ENCODE data around the gene UBIAD1.

The UBIAD1 gene

DNA sequence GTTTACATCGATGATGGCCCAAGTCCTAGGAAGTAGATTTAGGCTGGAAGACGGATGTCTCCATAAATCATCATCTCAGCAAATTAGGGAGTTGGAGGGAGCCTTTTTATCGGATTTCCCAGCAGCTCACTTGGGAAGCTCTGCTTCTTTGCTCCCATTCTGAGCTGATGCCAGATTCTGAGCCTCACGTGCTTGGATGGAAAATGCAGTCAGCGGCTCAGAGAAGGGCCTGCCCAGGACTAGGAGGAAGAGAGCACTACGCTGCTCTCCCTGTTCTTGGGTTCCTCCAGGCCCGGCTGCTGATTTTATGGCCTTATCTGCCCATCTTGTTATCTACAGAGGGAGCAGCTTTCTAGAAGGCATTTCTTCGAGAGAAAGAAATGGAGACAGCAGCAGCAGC is 42.0 kb downstream of the UBIAD1 start:
- no peak for DNase-seq

DNA sequence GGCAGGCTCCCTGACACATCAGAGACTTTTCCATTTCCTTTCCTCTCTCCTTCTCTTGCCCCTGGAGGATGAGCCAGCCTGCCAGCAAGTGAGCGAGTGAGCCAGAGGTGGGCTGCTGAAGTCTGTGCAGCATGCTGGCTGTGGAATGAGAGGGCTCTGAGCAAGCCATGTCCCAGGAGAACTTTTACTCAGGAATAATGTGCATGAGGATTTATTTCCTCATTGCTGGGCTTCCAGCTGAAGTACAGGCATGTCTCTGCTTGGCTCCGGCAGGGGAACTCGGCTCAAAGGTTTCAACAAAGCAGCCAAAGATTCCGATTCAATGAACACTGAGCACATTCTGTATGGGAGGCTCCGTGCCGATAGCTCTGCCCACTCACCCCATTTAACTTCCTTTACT is 43.7 kb downstream of the UBIAD1 start:
- no peak for DNase-seq

- DNase-seq, result no peak
Observed at GRCh38 chr1:11318982-11319381, 46.0 kb downstream of the UBIAD1 start.

DNA sequence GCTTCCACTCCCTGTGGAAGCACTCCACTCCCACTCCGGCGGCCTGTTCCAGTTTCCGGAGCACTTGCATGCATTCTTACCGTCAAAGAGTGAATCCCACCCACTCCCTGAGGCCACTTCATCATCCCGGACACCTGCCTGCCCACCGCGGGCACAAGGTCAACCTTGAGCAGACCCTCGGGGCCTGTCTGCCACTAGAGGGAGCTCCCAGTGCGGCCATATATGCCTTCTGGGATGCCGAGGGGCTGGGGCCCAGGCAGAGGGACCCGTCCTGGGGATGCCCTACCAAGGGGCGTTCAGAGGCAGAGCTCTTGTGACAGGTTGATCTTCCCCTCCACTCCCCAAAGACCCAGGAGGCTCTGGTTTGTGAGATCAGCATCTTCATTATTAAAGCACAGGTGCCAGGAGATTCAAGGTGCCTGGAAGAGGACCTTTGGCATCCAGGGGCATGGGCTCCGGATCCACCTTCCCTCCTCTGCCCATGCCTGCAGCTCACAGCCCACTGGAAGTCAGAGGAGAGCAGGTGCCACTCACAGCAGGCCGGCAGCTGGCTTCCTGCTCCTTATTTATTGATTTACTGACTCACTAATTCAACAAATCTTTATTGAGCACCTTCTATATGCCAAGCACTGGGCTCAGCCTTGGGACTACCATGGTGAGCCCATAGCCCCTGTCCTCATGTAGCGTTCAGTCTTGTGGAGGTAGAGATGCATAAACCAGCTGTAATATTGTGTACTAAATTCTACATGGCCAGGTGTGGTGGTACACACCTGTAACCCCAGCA is 47.3 kb downstream of the UBIAD1 start:
- DNase-seq, result no peak

- DNase-seq, result peak; percentile 93
Observed at GRCh38 chr1:11321656-11322491, 48.9 kb downstream of the UBIAD1 start.

DNA sequence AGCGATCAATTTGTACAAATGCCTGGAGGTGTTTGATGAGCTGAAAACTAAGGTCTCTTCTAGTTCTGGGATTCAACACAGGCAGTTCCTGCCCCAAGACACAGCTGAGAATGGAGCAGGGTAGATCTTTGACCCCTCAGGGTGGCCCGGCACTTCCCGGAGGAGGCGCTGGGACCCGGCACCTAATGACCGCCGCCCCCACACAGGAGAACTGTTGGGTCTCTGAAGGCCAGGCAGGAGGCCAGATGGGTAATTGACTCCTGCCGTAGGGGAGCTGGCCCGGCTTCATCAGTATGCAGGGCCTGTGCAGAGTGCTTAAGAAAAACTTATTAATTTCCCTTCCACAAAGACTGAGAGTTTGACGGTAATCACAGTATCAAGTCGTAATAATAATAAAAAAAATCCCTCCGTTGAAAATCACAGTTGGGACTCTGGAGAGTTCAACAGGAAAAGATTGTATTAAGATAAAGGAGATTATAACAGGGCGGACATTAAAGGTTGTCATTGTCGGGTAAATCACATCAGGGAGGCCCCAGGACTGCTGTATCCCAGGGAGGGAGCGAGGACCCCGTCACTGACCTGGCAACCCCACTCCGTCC is 51.7 kb downstream of the UBIAD1 start:
- DNase-seq, result no peak

- no peak for DNase-seq
Observed at GRCh38 chr1:11326070-11326469, 53.1 kb downstream of the UBIAD1 start.

- DNase-seq, result no peak
Observed at GRCh38 chr1:11328444-11328843, 55.4 kb downstream of the UBIAD1 start.

- no peak for DNase-seq
Observed at GRCh38 chr1:11330411-11330810, 57.4 kb downstream of the UBIAD1 start.

- no peak for DNase-seq
Observed at GRCh38 chr1:11331036-11331944, 58.3 kb downstream of the UBIAD1 start.

- no peak for DNase-seq
Observed at GRCh38 chr1:11331945-11332546, 59.0 kb downstream of the UBIAD1 start.

DNA sequence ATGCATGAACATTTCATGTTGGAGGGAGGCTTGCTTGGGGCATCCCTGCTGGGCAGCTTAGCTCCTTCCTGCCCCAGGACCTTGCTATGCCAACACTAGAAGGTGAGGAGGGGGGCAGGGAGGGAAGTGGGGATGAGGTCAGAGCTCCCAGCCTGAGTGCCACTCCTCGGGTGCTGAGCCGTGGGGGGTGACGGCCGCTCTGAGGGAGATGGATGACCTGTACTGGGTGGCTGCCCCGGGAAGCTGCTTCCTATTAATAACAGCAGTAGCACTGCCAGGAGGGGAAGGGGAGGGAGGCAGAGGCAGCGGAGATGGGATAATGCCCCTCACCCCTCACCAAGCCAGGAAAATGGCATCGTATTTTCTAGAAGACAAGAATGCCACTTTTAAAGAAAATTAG is 60.6 kb downstream of the UBIAD1 start:
- DNase-seq, result no peak

GRCh38 chr1:11334261-11334804 is 61.3 kb downstream of the UBIAD1 start:
- no peak for DNase-seq

DNA sequence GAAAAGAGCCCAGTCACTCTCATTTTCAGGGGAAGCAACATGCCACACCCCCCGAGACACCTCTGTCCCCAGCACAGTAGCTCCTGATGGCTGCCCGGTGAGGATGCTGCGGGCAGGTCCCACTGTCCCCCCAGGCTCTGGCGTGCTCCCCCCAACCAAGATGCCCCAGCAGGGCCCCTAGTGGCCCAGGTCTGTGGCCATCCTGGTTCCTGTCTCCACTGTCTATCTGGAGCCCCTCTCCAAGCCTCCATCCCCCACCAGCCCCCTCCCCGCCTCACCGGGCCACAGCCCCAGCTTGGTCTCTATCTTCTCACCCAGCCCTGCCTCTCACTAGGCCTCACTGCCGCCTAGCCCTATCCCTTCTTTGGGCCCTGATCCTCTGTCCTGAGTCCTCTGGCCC is 61.8 kb downstream of the UBIAD1 start:
- DNase-seq, result no peak

DNA sequence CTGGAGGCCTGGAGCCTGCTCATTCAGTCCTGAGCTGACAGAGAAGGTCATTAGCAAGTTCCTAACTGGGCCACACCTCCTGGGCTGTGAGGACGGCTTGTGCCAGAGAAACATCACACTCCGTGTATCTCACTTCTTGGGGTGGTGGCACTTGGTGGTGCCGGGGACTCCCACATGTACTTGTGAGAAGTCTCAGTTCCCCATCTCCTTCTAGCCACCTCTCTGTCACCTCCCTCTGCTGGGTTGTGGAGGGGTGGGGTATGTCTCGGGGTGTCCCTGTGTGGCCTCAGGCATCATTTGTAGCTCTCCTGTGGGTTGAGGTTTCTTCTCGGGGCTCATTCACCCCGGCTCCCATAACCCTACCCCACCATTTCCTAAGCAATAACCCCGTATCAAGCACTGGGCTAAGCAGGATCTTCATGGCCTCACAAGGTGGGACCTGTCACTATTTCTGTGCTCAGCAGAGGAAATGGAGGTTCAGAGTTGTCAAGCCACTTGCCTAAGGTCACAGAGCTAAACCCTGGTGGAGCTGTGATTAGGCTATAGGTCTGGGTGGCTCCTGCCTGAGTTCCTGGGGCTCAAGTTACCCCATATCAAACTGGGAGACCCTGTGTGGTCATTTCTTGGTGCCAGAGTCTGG is 62.5 kb downstream of the UBIAD1 start:
- DNase-seq, result no peak

- peak; percentile 63 for DNase-seq
Observed at GRCh38 chr1:11337580-11338073, 64.6 kb downstream of the UBIAD1 start.

All from COR-L47 (cell line).